Measurements from ENCODE around the gene TGFBR3. TPM values are rescaled to one million over a fixed set of nuclear protein-coding genes. Genes with fewer than 3 reads are reported as not detected.

Gene TGFBR3
- total RNA-seq, 1 donor from 2014 or later = 0.60 TPM

GRCh38 chr1:91753878-91754277 lies 132.1 kb downstream of the TGFBR3 start:
- no peak for TF ChIP-seq CTCF (IDR thresholded peaks at IDR 0.05)
- intact Hi-C loops (cut with micrococcal nuclease) = no loop called here
- DNase-seq (no peak), ATAC-seq (ENCODE audit: low read depth) (no peak)
- H3K4me3 Mint-ChIP-seq = no peak overlapping the region
- H3K9me3 Mint-ChIP-seq = no peaks in the 10 kb centered on the region
- H3K27ac Mint-ChIP-seq = no peak overlapping the region
- CTCF ChIA-PET = no interaction called here
- H3K27me3 Mint-ChIP-seq = no peaks in the 10 kb centered on the region
- POLR2A ChIA-PET = no interaction called here
- no peaks in the 10 kb centered on the region for H3K36me3 Mint-ChIP-seq (ENCODE audit: low read depth)
- H3K4me1 Mint-ChIP-seq = no peaks in the 10 kb centered on the region

DNA sequence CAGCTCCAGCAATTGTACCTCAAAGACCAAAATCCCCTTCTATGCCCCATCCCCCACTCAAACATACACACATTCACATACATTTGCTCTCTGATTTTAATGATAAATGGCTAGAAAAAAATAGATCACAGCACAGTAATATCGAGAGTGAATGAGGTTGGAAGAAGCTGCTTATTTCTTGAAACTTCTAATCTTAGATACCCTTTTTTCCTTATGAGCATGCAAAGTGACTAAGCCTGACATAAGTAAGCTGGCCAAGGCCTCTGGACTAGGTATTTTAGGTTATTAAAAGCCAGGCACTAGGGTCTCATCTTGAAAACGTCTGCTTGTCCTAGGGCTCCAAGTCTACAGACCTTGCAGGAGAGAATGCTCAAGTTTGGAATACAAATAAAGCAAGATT lies 133.6 kb downstream of the TGFBR3 start:
- intact Hi-C loops (cut with micrococcal nuclease) = no loop called here
- no peak overlapping the region for H3K4me3 Mint-ChIP-seq
- H3K36me3 Mint-ChIP-seq (ENCODE audit: low read depth) = no peaks in the 10 kb centered on the region
- CTCF ChIA-PET = no interaction called here
- no peak for TF ChIP-seq CTCF (IDR thresholded peaks at IDR 0.05)
- POLR2A ChIA-PET = no interaction called here
- H3K4me1 Mint-ChIP-seq = no peaks in the 10 kb centered on the region
- no peak for ATAC-seq (ENCODE audit: low read depth)
- no peaks in the 10 kb centered on the region for H3K27me3 Mint-ChIP-seq
- H3K9me3 Mint-ChIP-seq = no peaks in the 10 kb centered on the region
- no peak overlapping the region for H3K27ac Mint-ChIP-seq
- no peak for DNase-seq

- no peaks in the 10 kb centered on the region for H3K4me1 Mint-ChIP-seq
- H3K27ac Mint-ChIP-seq = no peak overlapping the region
- H3K36me3 Mint-ChIP-seq (ENCODE audit: low read depth) = no peaks in the 10 kb centered on the region
- H3K4me3 Mint-ChIP-seq = no peak overlapping the region
- DNase-seq (no peak), ATAC-seq (ENCODE audit: low read depth) (no peak)
- H3K9me3 Mint-ChIP-seq = no peaks in the 10 kb centered on the region
- intact Hi-C loops (cut with micrococcal nuclease) = no loop called here
- ChIA-PET CTCF (no interaction called here), POLR2A (no interaction called here)
- no peak for TF ChIP-seq CTCF (IDR thresholded peaks at IDR 0.05)
- H3K27me3 Mint-ChIP-seq = no peaks in the 10 kb centered on the region
Measured at GRCh38 chr1:91751275-91751674, 134.7 kb downstream of the TGFBR3 start.

DNA sequence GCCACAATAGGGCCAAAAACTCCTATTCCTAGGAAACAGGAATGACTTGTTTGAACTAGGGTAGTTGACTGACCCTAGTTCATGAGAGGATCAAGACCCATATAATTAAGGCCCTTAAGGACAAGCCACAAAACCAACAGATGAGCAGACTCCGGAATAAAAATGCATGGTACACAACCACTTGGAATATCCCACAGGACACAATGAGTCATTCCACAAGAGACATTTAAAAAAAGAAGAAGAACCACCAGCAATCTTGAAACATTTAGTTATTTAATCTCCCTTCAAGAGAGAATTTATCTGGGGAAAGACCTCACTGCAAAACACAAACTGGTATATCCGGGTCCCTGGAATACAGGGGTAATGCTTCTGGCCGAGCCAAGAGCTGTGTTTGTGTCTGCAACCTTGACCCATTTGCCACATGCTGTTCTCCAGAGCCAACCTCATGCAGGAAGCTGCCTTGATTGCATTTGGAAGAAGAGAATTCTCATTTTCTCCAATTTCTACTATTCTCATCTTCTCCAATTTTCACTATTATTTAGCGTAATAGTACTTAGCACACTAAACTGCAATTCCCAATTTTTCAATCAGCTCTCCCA lies 135.5 kb downstream of the TGFBR3 start:
- Mint-ChIP-seq H3K36me3 (ENCODE audit: low read depth) (no peaks in the 10 kb centered on the region), H3K4me1 (no peaks in the 10 kb centered on the region), H3K9me3 (no peaks in the 10 kb centered on the region), H3K4me3 (no peak overlapping the region), H3K27ac (no peak overlapping the region), H3K27me3 (no peaks in the 10 kb centered on the region)
- intact Hi-C loops (cut with micrococcal nuclease) = no loop called here
- ChIA-PET CTCF (no interaction called here), POLR2A (no interaction called here)
- no peak for ATAC-seq (ENCODE audit: low read depth)
- no peak for DNase-seq
- no peak for TF ChIP-seq CTCF (IDR thresholded peaks at IDR 0.05)

DNA sequence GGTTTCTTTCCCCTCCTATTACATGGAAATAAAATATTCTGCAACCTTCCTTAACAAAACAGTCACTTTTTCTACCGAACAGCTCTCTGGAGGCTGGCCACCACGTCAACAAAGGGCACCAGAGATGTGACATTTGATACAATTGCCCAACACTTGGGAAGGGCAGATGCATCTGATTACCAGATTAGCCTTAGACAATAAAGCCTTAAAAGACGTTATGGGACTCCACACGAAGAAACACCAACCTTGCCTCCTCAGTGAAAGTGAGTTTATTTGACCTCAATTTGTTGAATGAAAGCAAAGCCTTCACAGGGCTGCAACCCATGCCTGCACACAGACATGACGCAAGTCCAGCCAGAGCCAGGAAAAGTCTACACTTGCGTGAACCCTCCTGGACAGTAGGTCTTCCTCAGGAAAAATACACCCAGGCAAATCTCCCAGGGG lies 136.1 kb downstream of the TGFBR3 start:
- no peaks in the 10 kb centered on the region for H3K27me3 Mint-ChIP-seq
- no peak overlapping the region for H3K4me3 Mint-ChIP-seq
- ChIA-PET POLR2A (no interaction called here), CTCF (no interaction called here)
- intact Hi-C loops (cut with micrococcal nuclease) = no loop called here
- H3K36me3 Mint-ChIP-seq (ENCODE audit: low read depth) = no peaks in the 10 kb centered on the region
- H3K9me3 Mint-ChIP-seq = no peaks in the 10 kb centered on the region
- no peaks in the 10 kb centered on the region for H3K4me1 Mint-ChIP-seq
- ATAC-seq (ENCODE audit: low read depth) (no peak), DNase-seq (no peak)
- TF ChIP-seq CTCF (IDR thresholded peaks at IDR 0.05) = no peak
- no peak overlapping the region for H3K27ac Mint-ChIP-seq

All from activated B cell treated with CpG ODN at 0.5 μM for 24 hours (primary cell).